Putamen (tissue), 1 donor: ENCODE measurements around the gene NCOA7.
"Not testable (repeated sequence)": the region's sequence is repeated elsewhere in the genome, so short reads cannot be mapped to it uniquely, and the experiment has no call there.

ENCODE experiments used
- DNase-seq: peaks from one replicate; pipeline ENCODE4 v3.0.0-alpha.2; 2016; ENCODE audit warnings: low spot score

NCOA7 gene

GRCh38 chr6:125945378-125946141, 154.8 kb downstream of the NCOA7 start:
- no peak for DNase-seq

- DNase-seq, result no peak
These were observed 156.9 kb downstream of the NCOA7 start for GRCh38 chr6:125947615-125948014.

DNA sequence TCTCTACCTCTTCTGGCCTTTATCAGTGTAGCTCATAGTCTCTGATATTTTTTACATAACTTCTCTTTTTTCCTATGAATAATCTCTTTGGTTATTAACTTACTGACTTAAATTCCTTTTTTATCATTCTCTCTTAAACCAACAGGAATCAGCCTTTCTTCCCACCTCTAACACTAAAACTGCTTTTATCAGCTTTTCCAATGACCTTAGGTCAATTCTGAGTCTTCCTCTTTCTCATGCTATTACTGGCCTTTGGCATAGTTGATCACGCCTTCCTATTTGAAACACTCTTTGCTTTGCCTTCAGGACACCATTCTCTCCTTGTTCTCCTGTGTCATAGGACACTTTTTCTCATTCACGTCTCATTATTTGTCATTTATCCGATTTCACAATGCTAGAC, 157.7 kb downstream of the NCOA7 start:
- DNase-seq, result no peak

DNA sequence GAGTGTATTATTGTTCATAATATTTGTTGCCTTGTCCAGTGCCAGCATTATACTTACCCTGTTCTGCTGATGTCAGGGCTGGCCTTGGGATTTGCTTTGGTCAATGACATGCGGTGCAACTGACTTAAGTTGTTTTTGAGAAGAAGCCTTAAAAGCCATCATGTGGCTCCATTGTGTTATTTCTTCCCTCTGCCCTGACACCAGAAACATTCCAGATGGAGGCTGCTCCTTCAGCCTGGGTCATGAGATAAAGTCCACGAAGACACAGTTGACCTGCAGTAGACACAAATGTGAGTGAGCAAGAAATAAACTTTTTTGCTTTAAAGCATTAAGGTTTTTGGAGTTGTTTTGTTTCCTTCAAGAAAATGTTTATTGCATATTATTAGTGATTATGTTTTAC, 158.3 kb downstream of the NCOA7 start:
- no peak for DNase-seq

DNA sequence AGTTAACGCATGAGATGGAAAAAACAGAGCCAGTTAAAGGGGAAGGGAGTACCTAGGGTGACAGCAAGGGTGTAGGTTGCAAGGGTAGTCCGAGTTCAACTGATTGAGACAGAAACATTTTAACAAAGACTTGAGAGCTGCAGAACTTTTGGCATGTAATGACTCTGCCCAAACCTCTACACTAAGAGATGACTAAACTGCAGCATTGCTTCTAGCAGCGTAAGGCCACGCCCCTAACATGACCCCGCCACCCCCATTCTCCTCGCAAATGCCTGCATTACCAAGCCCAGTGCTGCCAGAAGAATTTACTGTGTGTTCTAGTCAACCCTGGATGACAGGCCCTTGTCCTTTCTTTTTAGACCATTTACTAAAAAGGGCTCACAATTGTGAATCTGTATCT, 159.5 kb downstream of the NCOA7 start:
- no peak for DNase-seq

DNA sequence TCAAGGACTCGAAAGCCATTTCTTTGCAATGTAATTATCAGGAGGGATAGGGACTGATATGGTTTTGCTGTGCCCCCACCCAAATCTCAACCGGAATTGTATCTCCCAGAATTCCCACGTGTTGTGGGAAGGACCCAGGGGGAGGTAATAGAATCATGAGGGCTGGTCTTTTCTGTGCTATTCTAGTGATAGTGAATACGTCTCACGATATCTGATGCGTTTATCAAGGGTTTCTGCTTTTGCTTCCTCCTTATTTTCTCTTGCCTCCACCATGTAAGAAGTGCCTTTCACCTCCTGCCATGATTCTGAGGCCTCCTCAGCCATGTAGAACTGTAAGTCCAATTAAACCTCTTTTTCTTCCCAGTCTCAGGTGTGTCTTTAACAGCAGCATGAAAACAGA, 160.0 kb downstream of the NCOA7 start:
- DNase-seq, result not testable (repeated sequence)

GRCh38 chr6:125951323-125951722, 160.6 kb downstream of the NCOA7 start:
- DNase-seq, result no peak

DNA sequence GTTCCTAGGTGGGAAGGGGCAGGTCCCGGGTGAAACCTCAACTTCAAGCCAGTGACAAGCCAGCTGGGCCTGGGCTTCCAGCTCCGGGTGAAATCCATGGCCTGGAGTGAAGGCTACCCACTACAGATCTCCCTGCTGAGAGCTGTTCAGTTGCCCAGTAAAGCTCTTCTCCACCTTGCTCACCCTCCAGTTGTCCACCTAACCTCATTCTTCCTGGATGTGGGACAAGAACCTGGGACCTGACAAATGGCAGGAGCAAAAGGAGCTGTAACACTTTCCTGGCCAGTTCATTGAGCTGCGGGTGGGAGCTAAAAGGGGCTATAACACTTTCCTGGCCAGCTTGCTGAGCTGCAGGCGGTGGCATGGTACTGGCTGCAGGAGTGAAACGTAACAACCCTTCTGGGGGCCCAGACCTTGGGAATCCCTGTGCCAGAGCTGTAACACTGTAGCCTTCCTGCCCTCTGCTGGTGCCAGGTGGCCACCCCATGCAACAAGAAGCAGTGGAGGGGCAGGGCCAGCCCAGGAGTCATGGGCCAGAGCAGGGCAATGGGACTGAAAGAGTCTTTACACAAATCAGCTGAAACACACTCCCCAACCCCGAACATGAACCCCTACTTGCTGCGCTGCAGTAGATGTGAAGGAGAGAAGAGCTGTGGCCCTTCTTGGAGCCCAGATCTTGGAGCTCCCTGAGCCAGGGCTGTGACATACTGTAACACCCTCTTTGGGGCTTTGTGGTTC, 162.2 kb downstream of the NCOA7 start:
- DNase-seq, result no peak

DNA sequence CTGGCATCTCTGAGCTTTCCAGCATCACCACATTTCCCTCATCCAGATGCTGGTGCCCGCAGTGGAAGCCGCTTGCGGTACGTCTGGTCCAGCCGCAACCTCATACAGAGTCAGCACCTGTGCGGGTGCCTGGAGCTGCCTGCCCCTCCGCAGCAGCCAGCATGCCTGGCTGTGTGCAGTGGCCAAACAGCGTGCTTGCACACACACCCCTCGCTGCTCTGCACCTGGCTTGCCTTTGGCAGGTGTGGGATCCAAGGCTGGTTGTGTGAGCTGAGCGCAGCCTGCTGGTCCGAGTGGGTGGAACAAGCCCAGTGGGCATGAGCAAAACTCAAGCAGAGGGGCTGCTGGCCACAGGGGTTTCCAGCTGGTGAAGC, 162.7 kb downstream of the NCOA7 start:
- no peak for DNase-seq

- DNase-seq, result no peak
These were observed 164.1 kb downstream of the NCOA7 start for GRCh38 chr6:125954735-125955339.

DNA sequence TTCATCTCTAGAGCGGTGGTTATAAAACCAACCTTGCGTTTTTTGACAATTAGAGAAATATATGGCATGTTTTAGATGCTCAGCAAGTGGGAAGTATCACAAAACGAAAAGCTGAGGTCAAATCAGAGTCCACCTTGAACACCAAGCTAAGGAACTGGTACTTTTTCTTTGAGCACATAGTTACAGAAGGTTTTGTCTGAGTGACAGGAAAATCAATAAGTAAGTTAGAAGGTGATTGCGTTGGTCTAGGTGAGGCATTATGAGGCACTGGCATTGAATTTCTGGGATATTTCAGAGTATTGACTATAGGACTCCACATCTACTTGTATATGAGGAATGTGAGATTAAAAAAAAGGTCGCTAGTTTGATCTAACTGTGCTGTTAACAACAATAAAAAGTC, 165.2 kb downstream of the NCOA7 start:
- no peak for DNase-seq

- DNase-seq, result peak; percentile 97
These were observed 166.0 kb downstream of the NCOA7 start, which contains the start of gene HINT3 for GRCh38 chr6:125956506-125957390. HINT3 (plus strand) TSS chr6:125956770; CDS start chr6:125956978, 208 bp downstream.

GRCh38 chr6:125957391-125957693, 166.6 kb downstream of the NCOA7 start:
- no peak for DNase-seq

DNA sequence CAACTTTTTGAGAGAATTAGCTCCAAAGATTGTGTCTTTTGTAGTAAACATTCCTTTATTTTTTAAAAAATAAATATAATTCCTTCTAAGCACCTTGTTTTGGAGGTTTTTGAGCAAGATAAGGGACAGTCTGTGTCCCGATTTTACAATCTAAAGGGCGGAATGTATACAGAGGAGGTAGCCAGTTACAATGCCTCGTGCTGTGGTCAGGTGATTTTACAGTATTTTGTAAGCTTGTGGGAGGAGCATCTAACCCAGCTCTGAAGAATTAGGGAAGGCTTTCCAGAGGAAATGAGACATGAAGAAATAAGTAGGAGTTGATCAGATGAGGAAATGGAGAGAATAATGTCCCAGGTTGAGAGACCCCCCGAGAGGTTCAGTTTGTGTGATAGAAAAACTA, 167.1 kb downstream of the NCOA7 start:
- peak; percentile 61 for DNase-seq

- no peak for DNase-seq
These were observed 168.3 kb downstream of the NCOA7 start for GRCh38 chr6:125959041-125959440.

- peak; percentile 64 for DNase-seq
These were observed 170.4 kb downstream of the NCOA7 start for GRCh38 chr6:125961117-125961516.

DNA sequence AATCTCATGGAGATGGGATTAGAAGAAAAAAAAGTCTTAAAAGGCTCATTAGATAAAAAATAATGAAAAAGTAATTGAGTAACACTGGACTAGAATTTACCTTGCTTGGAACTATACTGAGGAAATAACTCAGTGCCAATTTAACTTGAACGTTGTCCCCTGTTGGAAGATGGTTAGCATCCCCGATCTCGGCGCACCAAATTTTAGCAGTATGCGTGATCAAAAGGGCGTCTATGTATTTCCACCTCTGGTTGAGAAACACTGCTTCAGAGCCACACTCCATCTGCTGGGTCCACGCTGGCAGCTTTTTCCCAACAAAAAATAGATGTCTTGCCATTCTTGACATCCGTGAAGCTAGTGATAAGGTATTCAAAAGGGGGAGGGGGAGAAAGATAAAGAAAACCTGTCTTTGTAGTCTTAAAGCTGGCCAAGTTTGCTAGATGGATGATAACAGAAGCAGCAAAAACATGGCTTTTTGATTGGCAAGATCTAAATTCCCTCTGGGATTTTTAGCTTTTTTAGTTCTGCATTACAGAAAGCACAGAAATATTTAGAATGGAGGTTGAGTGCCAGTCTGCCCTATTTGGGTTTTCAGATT, 172.2 kb downstream of the NCOA7 start:
- DNase-seq, result no peak

- no peak for DNase-seq
These were observed 173.1 kb downstream of the NCOA7 start for GRCh38 chr6:125963817-125964216.

- no peak for DNase-seq
These were observed 175.8 kb downstream of the NCOA7 start for GRCh38 chr6:125966569-125966968.

GRCh38 chr6:125968493-125968892, 177.7 kb downstream of the NCOA7 start:
- DNase-seq, result no peak

GRCh38 chr6:125970760-125971159, 180.0 kb downstream of the NCOA7 start:
- no peak for DNase-seq

DNA sequence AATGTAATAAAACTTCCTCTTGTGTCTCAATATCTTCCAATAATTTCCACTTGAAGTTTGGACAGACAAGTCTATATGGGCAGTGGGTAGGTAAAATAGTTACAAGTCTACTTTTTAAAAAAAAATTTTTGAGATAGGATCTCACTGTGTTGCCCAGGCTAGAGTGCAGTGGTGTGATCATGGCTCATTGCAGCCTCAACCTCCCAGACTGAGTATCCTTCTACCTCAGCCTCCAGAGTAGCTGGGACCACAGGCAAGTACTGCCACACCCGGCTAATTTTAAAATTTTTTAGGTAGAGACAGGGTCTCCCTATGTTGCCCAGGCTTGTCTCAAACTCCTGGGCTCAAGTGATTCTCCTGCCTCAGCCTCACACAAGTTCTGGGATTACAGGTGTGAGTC, 181.7 kb downstream of the NCOA7 start:
- not testable (repeated sequence) for DNase-seq
